Liver (tissue), 9 donors: ENCODE results near the gene ALG1L2. TPM values are rescaled to one million over a fixed set of nuclear protein-coding genes. Genes with fewer than 3 reads are reported as not detected.
A peak's percentile ranks its signal among the peaks of the same experiment; 100 is the strongest.
"Not testable (repeated sequence)": the region's sequence is repeated elsewhere in the genome, so short reads cannot be mapped to it uniquely, and the experiment has no call there.

Experiments
- DNase-seq: peaks from one replicate; pipeline ENCODE4 v3.0.0-alpha.2; 2017; ENCODE audit warnings: low spot score
- H3K27ac ChIP-seq, 2 donors: one replicate each; pipeline ENCODE4 v1.7.0; 2013; ENCODE audit warnings: inconsistent platforms in 2 of 2, low read length in 2 of 2, control low read depth in 1 of 2, low read depth in 1 of 2, mild to moderate bottlenecking in 1 of 2
- H3K27me3 ChIP-seq, 4 donors: one replicate each; pipeline versions ENCODE4 v1.6.1 to v1.7.0; 2013; ENCODE audit warnings: low read length in 3 of 4, inconsistent platforms in 1 of 4, mild to moderate bottlenecking in 1 of 4, moderate library complexity in 1 of 4; ENCODE audit not compliant: control insufficient read depth in 4 of 4, insufficient read depth in 4 of 4
- H3K36me3 ChIP-seq, 4 donors: one replicate each; pipeline versions ENCODE4 v1.6.1 to v1.7.0; 2013; ENCODE audit warnings: low read length in 3 of 4, mild to moderate bottlenecking in 3 of 4, low read depth in 1 of 4, moderate library complexity in 1 of 4; ENCODE audit not compliant: control insufficient read depth in 4 of 4, insufficient read depth in 3 of 4
- H3K4me1 ChIP-seq, 4 donors: one replicate each; pipeline versions ENCODE4 v1.6.1 to v1.7.0; 2013; ENCODE audit warnings: low read length in 3 of 4, mild to moderate bottlenecking in 3 of 4, moderate library complexity in 1 of 4; ENCODE audit not compliant: control insufficient read depth in 4 of 4, insufficient read depth in 4 of 4
- H3K4me3 ChIP-seq, 3 donors: one replicate each; pipeline versions ENCODE4 v1.6.1 to v1.7.0; 2013; ENCODE audit warnings: low read length in 3 of 3, control low read depth in 1 of 3, low read depth in 1 of 3, mild to moderate bottlenecking in 1 of 3
- H3K9ac ChIP-seq, 2 donors: one replicate each; pipeline ENCODE4 v1.7.0; 2013; ENCODE audit warnings: low read length in 2 of 2, mild to moderate bottlenecking in 2 of 2, moderate library complexity in 2 of 2, control low read depth in 1 of 2, low read depth in 1 of 2
- H3K9me3 ChIP-seq, 4 donors: one replicate each; pipeline versions ENCODE4 v1.6.1 to v1.7.0; 2013; ENCODE audit warnings: low read length in 3 of 4; ENCODE audit not compliant: control insufficient read depth in 4 of 4
- FOXA1 ChIP-seq: IDR thresholded peaks from 2 replicates; pipeline ENCODE4 v1.6.1; 2016; ENCODE audit warnings: antibody characterized with exemption
- GABPA ChIP-seq, 2 donors: IDR thresholded peaks in 1 of 2; conservative IDR thresholded peaks in 1 of 2; 2 replicates each; pipeline ENCODE4 v1.6.1; 2016; ENCODE audit warnings: antibody characterized with exemption in 2 of 2, mild to moderate bottlenecking in 1 of 2, moderate library complexity in 1 of 2
- JUND ChIP-seq, 2 donors: IDR thresholded peaks; 2 replicates each; pipeline ENCODE4 v1.6.1; 2016; ENCODE audit warnings: antibody characterized with exemption in 2 of 2
- NR2F2 ChIP-seq: IDR thresholded peaks from 2 replicates; pipeline ENCODE4 v1.6.1; 2016; ENCODE audit warnings: antibody characterized with exemption
- RAD21 ChIP-seq, 2 donors: IDR thresholded peaks; 2 replicates each; pipeline ENCODE4 v1.6.1; 2016; ENCODE audit warnings: antibody characterized with exemption in 2 of 2, mild to moderate bottlenecking in 2 of 2
- REST ChIP-seq: IDR thresholded peaks from 2 replicates; pipeline ENCODE4 v1.6.1; 2016; ENCODE audit warnings: antibody characterized with exemption, mild to moderate bottlenecking
- TAF1 ChIP-seq: conservative IDR thresholded peaks from 2 replicates; pipeline ENCODE4 v1.6.1; 2016; ENCODE audit warnings: antibody characterized with exemption, mild to moderate bottlenecking
- YY1 ChIP-seq: IDR thresholded peaks from 2 replicates; pipeline ENCODE4 v1.6.1; 2016; ENCODE audit warnings: antibody characterized with exemption, mild to moderate bottlenecking
- WGBS: extraction: QIAGEN DNeasy Blood & Tissue Kit; methylation state at CpG from one replicate; pipeline ENCODE4 v1.1.7; 2013; 5-methylcytosine and 5-hydroxymethylcytosine counted together
- polyA plus RNA-seq, 2 donors: library from polyadenylated mRNA; stranded (reverse) in 1 of 2; unstranded in 1 of 2; fragments of 200-250 nt in 1 of 2; fragments of >200 nt in 1 of 2; fragmentation: Nextera tagmentation in 1 of 2; extraction: Ambion mirVana in 1 of 2; gene quantifications; one replicate each; pipeline versions ENCODE4 v1.2.1 to v1.2.3, GENCODE V29; 2013 to 2015
- total RNA-seq, 2 donors: library from RNA; depleted of rRNA; stranded (reverse); fragments of >200 nt; gene quantifications; one replicate each; pipeline ENCODE4 v1.2.3, GENCODE V29; 2014
- TF ChIP-seq, protein P1 (sequence below): fragments of 150-350 bp; IDR thresholded peaks from 2 replicates; pipeline ENCODE4 v1.5.1; 2017; ENCODE audit warnings: improper control_type of control experiment, low read depth, low read length; ENCODE audit not compliant: missing input control
- TF ChIP-seq, protein P2 (sequence below): IDR thresholded peaks from 2 replicates; pipeline ENCODE4 v1.6.1; 2016; ENCODE audit warnings: antibody characterized with exemption
- donor health status: healthy.
- donor health status: healthy.
- donor health status: healthy.
- donor health status: healthy.
- donor health status: healthy.

ALG1L2 gene
- total and polyA plus RNA-seq, 4 donors = not detected

- TF ChIP-seq TAF1 = no peak
- TF ChIP-seq, protein P1, sequence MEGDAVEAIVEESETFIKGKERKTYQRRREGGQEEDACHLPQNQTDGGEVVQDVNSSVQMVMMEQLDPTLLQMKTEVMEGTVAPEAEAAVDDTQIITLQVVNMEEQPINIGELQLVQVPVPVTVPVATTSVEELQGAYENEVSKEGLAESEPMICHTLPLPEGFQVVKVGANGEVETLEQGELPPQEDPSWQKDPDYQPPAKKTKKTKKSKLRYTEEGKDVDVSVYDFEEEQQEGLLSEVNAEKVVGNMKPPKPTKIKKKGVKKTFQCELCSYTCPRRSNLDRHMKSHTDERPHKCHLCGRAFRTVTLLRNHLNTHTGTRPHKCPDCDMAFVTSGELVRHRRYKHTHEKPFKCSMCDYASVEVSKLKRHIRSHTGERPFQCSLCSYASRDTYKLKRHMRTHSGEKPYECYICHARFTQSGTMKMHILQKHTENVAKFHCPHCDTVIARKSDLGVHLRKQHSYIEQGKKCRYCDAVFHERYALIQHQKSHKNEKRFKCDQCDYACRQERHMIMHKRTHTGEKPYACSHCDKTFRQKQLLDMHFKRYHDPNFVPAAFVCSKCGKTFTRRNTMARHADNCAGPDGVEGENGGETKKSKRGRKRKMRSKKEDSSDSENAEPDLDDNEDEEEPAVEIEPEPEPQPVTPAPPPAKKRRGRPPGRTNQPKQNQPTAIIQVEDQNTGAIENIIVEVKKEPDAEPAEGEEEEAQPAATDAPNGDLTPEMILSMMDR = no peak
- TF ChIP-seq RAD21 (IDR thresholded peaks at IDR 0.05) = no peak
- TF ChIP-seq FOXA1 = no peak
- TF ChIP-seq, protein P2, sequence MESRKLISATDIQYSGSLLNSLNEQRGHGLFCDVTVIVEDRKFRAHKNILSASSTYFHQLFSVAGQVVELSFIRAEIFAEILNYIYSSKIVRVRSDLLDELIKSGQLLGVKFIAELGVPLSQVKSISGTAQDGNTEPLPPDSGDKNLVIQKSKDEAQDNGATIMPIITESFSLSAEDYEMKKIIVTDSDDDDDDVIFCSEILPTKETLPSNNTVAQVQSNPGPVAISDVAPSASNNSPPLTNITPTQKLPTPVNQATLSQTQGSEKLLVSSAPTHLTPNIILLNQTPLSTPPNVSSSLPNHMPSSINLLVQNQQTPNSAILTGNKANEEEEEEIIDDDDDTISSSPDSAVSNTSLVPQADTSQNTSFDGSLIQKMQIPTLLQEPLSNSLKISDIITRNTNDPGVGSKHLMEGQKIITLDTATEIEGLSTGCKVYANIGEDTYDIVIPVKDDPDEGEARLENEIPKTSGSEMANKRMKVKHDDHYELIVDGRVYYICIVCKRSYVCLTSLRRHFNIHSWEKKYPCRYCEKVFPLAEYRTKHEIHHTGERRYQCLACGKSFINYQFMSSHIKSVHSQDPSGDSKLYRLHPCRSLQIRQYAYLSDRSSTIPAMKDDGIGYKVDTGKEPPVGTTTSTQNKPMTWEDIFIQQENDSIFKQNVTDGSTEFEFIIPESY = no peak
- TF ChIP-seq REST = no peak
- H3K27ac ChIP-seq = no peak overlapping the region
- no peaks in the 10 kb centered on the region for H3K36me3 ChIP-seq
- no peak overlapping the region for H3K4me3 ChIP-seq
- H3K9ac ChIP-seq = no peak overlapping the region
- 92% methylated on average over 11 of the region's 11 CpGs for WGBS
- no peaks in the 10 kb centered on the region for H3K4me1 ChIP-seq
- no peaks in the 10 kb centered on the region for H3K27me3 ChIP-seq
- DNase-seq = no peak
- H3K9me3 ChIP-seq = no peaks in the 10 kb centered on the region
Measured at GRCh38 chr3:130044370-130044769, 37.3 kb upstream of the ALG1L2 start.

DNA sequence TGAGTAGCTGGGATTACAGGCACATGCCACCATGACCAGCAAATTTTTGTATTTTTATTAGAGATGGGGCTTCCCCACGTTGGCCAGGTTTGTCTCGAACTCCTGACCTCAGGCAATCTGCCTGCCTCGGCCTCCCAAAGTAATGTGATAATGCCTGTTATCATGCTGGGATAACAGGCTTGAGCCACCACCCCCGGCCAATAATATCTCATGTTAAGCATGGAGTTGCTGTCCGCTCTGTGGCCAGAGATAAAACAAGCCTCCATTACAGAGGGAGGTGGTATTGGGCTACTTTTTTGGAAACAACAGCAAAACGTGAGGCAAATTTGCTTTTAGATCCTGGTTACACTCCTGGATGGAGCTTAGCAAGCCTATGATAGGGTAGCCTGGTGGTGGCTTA, 32.9 kb upstream of the ALG1L2 start:
- Histone ChIP-seq H3K4me3 (no peak overlapping the region), H3K9ac (no peak overlapping the region), H3K9me3 (no peaks in the 10 kb centered on the region), H3K27ac (no peak overlapping the region), H3K36me3 (no peaks in the 10 kb centered on the region), H3K27me3 (no peaks in the 10 kb centered on the region), H3K4me1 (no peaks in the 10 kb centered on the region)
- WGBS = 63% methylated on average over 6 of the region's 6 CpGs
- TF ChIP-seq YY1 (no peak), NR2F2 (no peak), GABPA (IDR thresholded peaks at IDR 0.05 in 1 of 2, conservative IDR thresholded peaks at IDR 0.05 in 1 of 2) (no peak), JUND (IDR thresholded peaks at IDR 0.05) (no peak)
- DNase-seq = peak; percentile 34

- WGBS = 74% methylated on average over 5 of the region's 5 CpGs
- DNase-seq, H3K36me3 ChIP-seq: not testable (repeated sequence)
Measured at GRCh38 chr3:130052366-130052765, 29.3 kb upstream of the ALG1L2 start.

GRCh38 chr3:130052965-130053364, 28.7 kb upstream of the ALG1L2 start:
- not testable (repeated sequence) for H3K9ac ChIP-seq, H3K27ac ChIP-seq, H3K9me3 ChIP-seq, H3K27me3 ChIP-seq, H3K4me3 ChIP-seq, H3K36me3 ChIP-seq, DNase-seq, H3K4me1 ChIP-seq
- 54% methylated on average over 4 of the region's 4 CpGs for WGBS

More at GRCh38 chr3:130052366-130052765, 29.3 kb upstream of the ALG1L2 start:
- not testable (repeated sequence) for H3K4me1 ChIP-seq, H3K27me3 ChIP-seq, H3K9me3 ChIP-seq, H3K27ac ChIP-seq, H3K4me3 ChIP-seq, H3K9ac ChIP-seq

DNA sequence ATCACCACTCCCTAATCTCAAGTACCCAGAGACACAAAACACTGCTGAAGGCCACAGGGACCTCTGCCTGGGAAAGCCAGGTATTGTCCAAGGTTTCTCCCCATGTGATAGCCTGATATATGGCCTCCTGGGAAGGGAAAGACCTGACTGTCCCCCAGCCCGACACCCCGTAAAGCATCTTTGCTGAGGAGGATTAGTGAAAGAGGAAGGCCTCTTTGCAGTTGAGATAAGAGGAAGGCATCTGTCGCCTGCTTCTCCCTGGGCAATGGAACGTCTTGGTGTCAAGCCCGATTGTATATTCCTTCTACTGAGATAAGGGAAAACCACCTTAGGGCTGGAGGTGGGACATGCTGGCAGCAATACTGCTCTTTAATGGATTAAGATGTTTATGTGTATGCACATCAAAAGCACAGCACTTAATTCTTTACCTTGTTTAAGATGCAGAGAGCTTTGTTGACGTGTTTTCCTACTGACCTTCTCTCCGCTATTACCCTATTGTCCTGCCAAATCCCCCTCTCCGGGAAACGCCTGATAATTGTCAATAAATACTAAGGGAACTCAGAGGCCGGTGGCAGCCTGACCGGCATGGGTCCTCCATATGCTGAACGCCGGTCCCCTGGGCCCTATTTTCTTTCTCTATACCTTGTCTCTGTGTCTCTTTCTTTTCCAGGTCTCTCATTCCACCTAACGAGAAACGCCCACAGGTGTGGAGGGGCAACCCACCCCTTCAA, 23.9 kb upstream of the ALG1L2 start:
- H3K9me3 ChIP-seq, H3K36me3 ChIP-seq, H3K27me3 ChIP-seq, H3K9ac ChIP-seq, DNase-seq, H3K4me3 ChIP-seq, H3K4me1 ChIP-seq, H3K27ac ChIP-seq: not testable (repeated sequence)
- WGBS = 64% methylated on average over 15 of the region's 15 CpGs
